Gastrocnemius medialis (tissue), 4 donors: ENCODE results near the gene ENO1. TPM values are rescaled to one million over a fixed set of nuclear protein-coding genes. Genes with fewer than 3 reads are reported as not detected.

ENCODE experiments used
- ATAC-seq, 2 donors: fragments of 150-250 bp; one replicate each; pipeline ENCODE4 v1.9.1; 2016
- DNase-seq, 2 donors: peaks; one replicate each; pipeline ENCODE4 v3.0.0-alpha.2; 2019
- H3K27ac ChIP-seq, 4 donors: fragments of 200-600 bp; sonication (generic); 1 replicate in 1 of 4; 2 replicates in 3 of 4; pipeline ENCODE4 v1.5.1; 2016 to 2018; ENCODE audit warnings: mild to moderate bottlenecking in 2 of 4, moderate library complexity in 1 of 4
- H3K27me3 ChIP-seq, 3 donors: fragments of 200-600 bp; sonication (generic) in 2 of 3; 1 replicate in 1 of 3; 2 replicates in 2 of 3; pipeline versions ENCODE4 v1.5.1 to v1.6.0; 2016 to 2019; ENCODE audit warnings: mild to moderate bottlenecking in 1 of 3, moderate library complexity in 1 of 3
- H3K36me3 ChIP-seq, 2 donors: fragments of 200-600 bp; sonication (generic) in 1 of 2; one replicate each; pipeline ENCODE4 v1.5.1; 2017 to 2018
- H3K4me1 ChIP-seq, 2 donors: fragments of 200-600 bp; sonication (generic) in 1 of 2; one replicate each; pipeline ENCODE4 v1.5.1; 2016 to 2017; ENCODE audit warnings: mild to moderate bottlenecking in 2 of 2
- H3K4me3 ChIP-seq, 4 donors: fragments of 200-600 bp; sonication (generic) in 3 of 4; 1 replicate in 1 of 4; 2 replicates in 3 of 4; pipeline ENCODE4 v1.5.1; 2016 to 2019; ENCODE audit warnings: mild to moderate bottlenecking in 2 of 4
- H3K9me3 ChIP-seq, 3 donors: fragments of 200-600 bp; sonication (generic) in 2 of 3; 1 replicate in 1 of 3; 2 replicates in 2 of 3; pipeline ENCODE4 v1.5.1; 2016 to 2019
- POLR2A ChIP-seq, 2 donors: fragments of 450-650 bp; IDR thresholded peaks; one replicate each; pipeline ENCODE4 v1.6.1; 2017; ENCODE audit warnings: antibody characterized with exemption in 2 of 2, mild to moderate bottlenecking in 2 of 2, moderate library complexity in 2 of 2
- in situ Hi-C, 4 donors: fragments of 200-750 bp; cut with MboI; loops; one replicate each; pipeline versions ENCODE4 v1.15.0 to v1.8.0; 2017; ENCODE audit warnings: low sequenced_read_pairs in 4 of 4
- intact Hi-C: fragments of 100-400 bp; cut with DNase I; formaldehyde crosslinking; loops from one replicate; pipeline ENCODE4 v1.15.1; 2023; ENCODE audit warnings: low total_unique reads
- total RNA-seq, 4 donors: library from RNA; depleted of rRNA; stranded (reverse); fragments of >200 nt; gene quantifications; one replicate each; pipeline versions ENCODE4 v1.1.0 to v1.2.3, GENCODE V29; 2016
- TF ChIP-seq, protein P1 (sequence below), 5 experiments: fragments of 450-650 bp in 3 of 5; fragments of 200-600 bp in 2 of 5; sonication (generic) in 2 of 5; IDR thresholded peaks in 4 of 5; conservative IDR thresholded peaks in 1 of 5; 1 replicate in 4 of 5; 2 replicates in 1 of 5; pipeline ENCODE4 v1.5.1; 2016 to 2019; ENCODE audit warnings: antibody characterized with exemption in 5 of 5, mild to moderate bottlenecking in 3 of 5, moderate library complexity in 3 of 5

Gene ENO1
- total RNA-seq: 100 to 1,000 TPM; 112 to 354 (median 209) TPM

DNA sequence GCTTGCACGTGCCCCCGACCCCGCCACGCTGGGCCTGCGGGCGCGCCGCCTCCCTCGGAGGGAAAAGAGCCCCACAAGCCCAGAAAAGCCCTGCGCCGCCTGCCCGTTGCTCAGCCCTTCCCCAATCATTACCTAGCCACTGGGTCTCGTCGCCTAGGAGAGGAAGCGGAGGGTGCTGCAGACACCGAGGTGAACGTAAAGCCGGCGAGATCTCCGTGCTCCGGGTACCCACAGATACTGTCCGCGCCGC lies at the start of gene ENO1:
Gene ENO1, minus strand, starts transcription at position 239 of the 250 bp plus-strand sequence. CDS start 3,778 bp downstream, outside the sequence.
- ATAC-seq: no peak
- Histone ChIP-seq H3K4me3 (peak within 1 kb of the TSS; percentile 63 to 92 (median 76)), H3K9me3 (no peaks in the 10 kb centered on the region), H3K4me1 (peaks cover 50 to 51% of the 10 kb centered on the region in 2 donors), H3K27me3 (no peaks in the 10 kb centered on the region), H3K36me3 (peaks cover 0 to 13% of the 10 kb centered on the region in 2 donors), H3K27ac (peak within 1 kb of the TSS; percentile 96 to 98 (median 97))
- DNase-seq: no peak
- TF ChIP-seq, protein P1, sequence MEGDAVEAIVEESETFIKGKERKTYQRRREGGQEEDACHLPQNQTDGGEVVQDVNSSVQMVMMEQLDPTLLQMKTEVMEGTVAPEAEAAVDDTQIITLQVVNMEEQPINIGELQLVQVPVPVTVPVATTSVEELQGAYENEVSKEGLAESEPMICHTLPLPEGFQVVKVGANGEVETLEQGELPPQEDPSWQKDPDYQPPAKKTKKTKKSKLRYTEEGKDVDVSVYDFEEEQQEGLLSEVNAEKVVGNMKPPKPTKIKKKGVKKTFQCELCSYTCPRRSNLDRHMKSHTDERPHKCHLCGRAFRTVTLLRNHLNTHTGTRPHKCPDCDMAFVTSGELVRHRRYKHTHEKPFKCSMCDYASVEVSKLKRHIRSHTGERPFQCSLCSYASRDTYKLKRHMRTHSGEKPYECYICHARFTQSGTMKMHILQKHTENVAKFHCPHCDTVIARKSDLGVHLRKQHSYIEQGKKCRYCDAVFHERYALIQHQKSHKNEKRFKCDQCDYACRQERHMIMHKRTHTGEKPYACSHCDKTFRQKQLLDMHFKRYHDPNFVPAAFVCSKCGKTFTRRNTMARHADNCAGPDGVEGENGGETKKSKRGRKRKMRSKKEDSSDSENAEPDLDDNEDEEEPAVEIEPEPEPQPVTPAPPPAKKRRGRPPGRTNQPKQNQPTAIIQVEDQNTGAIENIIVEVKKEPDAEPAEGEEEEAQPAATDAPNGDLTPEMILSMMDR (IDR thresholded peaks at IDR 0.05 in 4 of 5, conservative IDR thresholded peaks at IDR 0.05 in 1 of 5): no peak
- peak; percentile 99 for TF ChIP-seq POLR2A (IDR thresholded peaks at IDR 0.05)
- intact Hi-C loops: loop anchor here (5.0 to 10.0 kb wide), 4 partner anchors 189 to 1096 kb away; partner anchors contain the start of genes PARK7, PER3 and SLC2A5
- in situ Hi-C loops: no loop called here

DNA sequence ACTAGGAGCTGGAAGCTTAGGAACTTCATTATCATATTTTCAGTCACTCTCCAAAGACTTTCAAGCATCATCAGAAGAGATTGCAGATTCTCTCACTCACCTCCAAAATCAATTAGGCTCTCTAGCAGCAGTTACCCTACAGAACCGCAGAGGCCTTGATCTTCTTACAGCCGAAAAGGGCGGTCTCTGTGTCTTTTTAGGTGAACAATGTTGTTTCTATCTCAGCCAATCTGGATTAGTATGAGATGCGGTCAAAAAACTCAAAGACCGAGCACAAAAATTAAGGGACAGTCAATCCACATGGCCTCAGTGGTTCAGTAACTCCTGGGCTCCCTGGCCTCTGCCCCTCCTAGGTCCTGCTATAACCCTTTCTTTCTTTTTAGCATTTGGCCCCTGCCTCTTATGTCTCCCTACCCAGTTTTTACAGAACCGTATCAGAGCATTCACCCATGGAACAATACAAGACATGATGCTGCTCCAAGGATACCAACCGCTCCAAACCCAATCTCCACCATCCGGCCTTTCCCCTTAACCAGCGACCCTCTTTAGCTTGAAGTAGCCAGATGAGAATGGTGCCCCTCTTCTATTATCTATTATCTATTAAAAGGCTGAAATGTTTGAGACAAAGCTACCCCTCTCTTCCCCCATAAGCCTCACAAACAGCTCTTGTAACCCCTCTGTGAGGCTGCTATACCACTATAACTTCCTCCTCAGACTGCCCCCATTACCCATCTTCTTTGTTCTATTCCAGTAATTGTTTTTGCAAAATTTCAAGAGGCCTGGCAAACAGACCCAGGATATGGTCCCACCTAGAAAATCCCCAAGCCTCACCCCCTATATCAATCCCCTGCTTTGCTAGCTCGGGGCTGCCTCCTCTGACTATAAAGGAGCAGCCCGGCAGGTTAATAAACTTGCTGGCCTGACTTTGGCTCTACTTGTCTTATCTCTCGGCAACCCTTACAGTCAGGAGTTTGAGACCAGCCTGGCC lies 48.5 kb upstream of the ENO1 start:
- DNase-seq (no peak), ATAC-seq (no peak)
- Histone ChIP-seq H3K4me1 (no peaks in the 10 kb centered on the region), H3K9me3 (no peaks in the 10 kb centered on the region), H3K36me3 (no peaks in the 10 kb centered on the region), H3K4me3 (no peak overlapping the region), H3K27me3 (no peaks in the 10 kb centered on the region), H3K27ac (no peak overlapping the region)
- no peak for TF ChIP-seq POLR2A (IDR thresholded peaks at IDR 0.05)
- TF ChIP-seq, protein P1 (IDR thresholded peaks at IDR 0.05 in 4 of 5, conservative IDR thresholded peaks at IDR 0.05 in 1 of 5): no peak
- in situ Hi-C loops: no loop called here
- intact Hi-C loops: no loop called here

DNA sequence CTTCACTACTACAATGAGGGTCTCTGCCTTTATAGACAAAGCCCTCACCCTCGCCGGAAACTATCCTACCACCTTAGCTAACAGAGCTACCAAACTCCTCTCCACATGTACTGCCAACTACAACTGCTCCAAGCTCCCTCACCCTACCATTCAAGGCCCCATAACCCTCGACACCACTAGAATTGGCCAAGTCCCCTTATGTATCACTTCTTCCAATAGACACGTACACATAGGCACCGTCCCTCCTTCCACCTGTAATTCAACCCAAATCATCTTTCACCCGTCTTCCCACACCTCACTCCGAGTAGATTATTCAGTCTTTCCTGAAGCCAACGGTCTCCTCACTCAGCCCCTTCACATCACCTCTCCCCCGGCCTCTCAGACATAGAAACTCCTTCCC lies 47.5 kb upstream of the ENO1 start:
- no peak for DNase-seq
- Histone ChIP-seq H3K27ac (no peak overlapping the region), H3K4me1 (no peaks in the 10 kb centered on the region), H3K9me3 (no peaks in the 10 kb centered on the region), H3K4me3 (no peak overlapping the region), H3K27me3 (no peaks in the 10 kb centered on the region), H3K36me3 (no peaks in the 10 kb centered on the region)
- in situ Hi-C loops (no loop called here), intact Hi-C loops (no loop called here)
- ATAC-seq: no peak
- TF ChIP-seq, protein P1 (IDR thresholded peaks at IDR 0.05 in 4 of 5, conservative IDR thresholded peaks at IDR 0.05 in 1 of 5): no peak
- no peak for TF ChIP-seq POLR2A (IDR thresholded peaks at IDR 0.05)

DNA sequence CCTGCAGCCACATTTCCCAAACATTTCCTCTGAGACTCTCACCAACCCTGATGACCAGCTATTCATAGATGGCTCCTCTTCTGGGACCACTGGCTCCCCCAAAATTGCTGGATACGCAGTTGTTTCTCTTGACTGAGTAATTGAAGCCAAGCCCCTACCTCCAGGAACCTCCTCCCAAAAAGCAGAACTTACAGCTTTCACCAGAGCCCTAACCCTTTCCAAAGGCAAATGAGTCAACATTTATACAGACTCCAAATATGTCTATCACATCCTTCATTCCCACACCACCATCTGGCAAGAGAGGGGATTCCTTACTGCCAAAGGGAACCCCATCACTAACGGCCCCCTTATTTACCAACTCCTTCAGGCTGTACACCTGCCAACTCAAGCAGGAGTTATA lies 46.9 kb upstream of the ENO1 start:
- H3K27me3 ChIP-seq: no peaks in the 10 kb centered on the region
- H3K4me1 ChIP-seq: no peaks in the 10 kb centered on the region
- H3K27ac ChIP-seq: no peak overlapping the region
- no peaks in the 10 kb centered on the region for H3K9me3 ChIP-seq
- ATAC-seq (no peak), DNase-seq (no peak)
- in situ Hi-C loops (no loop called here), intact Hi-C loops (no loop called here)
- no peaks in the 10 kb centered on the region for H3K36me3 ChIP-seq
- no peak overlapping the region for H3K4me3 ChIP-seq
- TF ChIP-seq, protein P1 (IDR thresholded peaks at IDR 0.05 in 4 of 5, conservative IDR thresholded peaks at IDR 0.05 in 1 of 5): no peak
- no peak for TF ChIP-seq POLR2A (IDR thresholded peaks at IDR 0.05)
